Esophagus muscularis mucosa (tissue), 3 donors: ENCODE data around the gene EPHA4.

Experiments
- POLR2AphosphoS5 ChIP-seq, 2 donors: sonication (generic); formaldehyde crosslinking; IDR thresholded peaks; one replicate each; pipeline ENCODE4 v1.6.1; 2017; ENCODE audit warnings: antibody characterized with exemption in 2 of 2
- TF ChIP-seq, protein P1 (sequence below), 3 experiments: fragments of 200-600 bp in 2 of 3; fragments of 450-650 bp in 1 of 3; sonication (generic) in 2 of 3; IDR thresholded peaks; one replicate each; pipeline ENCODE4 v1.5.1; 2017 to 2019; ENCODE audit warnings: antibody characterized with exemption in 3 of 3, mild to moderate bottlenecking in 2 of 3, moderate library complexity in 1 of 3

DNA sequence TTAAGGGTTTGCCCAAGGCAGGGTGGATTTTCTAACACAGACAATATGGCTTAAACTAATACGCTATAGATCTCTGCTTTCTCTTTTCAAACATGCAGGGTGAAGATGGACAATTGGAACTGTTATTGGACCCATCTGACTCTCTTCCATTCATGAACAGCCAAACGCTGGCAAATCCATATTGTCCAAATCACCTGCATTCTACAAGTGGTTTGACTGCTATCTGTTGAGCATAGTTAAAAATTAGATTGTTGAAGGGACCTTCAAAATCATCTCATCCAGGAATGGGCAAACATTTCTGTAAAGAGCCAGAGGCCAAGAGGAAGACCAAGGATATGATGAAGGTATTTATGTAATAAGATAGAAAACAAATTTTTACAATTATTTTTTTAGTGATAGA lies 65.6 kb downstream of the EPHA4 start:
- TF ChIP-seq, protein P1, sequence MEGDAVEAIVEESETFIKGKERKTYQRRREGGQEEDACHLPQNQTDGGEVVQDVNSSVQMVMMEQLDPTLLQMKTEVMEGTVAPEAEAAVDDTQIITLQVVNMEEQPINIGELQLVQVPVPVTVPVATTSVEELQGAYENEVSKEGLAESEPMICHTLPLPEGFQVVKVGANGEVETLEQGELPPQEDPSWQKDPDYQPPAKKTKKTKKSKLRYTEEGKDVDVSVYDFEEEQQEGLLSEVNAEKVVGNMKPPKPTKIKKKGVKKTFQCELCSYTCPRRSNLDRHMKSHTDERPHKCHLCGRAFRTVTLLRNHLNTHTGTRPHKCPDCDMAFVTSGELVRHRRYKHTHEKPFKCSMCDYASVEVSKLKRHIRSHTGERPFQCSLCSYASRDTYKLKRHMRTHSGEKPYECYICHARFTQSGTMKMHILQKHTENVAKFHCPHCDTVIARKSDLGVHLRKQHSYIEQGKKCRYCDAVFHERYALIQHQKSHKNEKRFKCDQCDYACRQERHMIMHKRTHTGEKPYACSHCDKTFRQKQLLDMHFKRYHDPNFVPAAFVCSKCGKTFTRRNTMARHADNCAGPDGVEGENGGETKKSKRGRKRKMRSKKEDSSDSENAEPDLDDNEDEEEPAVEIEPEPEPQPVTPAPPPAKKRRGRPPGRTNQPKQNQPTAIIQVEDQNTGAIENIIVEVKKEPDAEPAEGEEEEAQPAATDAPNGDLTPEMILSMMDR (IDR thresholded peaks at IDR 0.05): no peak
- no peak for TF ChIP-seq POLR2AphosphoS5 (IDR thresholded peaks at IDR 0.05)
